Heart left ventricle (tissue), 16 donors: Measurements from ENCODE around the gene ASCL2. TPM values are rescaled to one million over a fixed set of nuclear protein-coding genes. Genes with fewer than 3 reads are reported as not detected.

ENCODE experiments used
- ATAC-seq, 4 donors: fragments of 200-7000 bp; cut with Tn5 transposase; one replicate each; pipeline ENCODE4 v1.9.1; 2020 to 2022; ENCODE audit warnings: moderate library complexity in 4 of 4, mild to moderate bottlenecking in 3 of 4, moderate number of reproducible peaks in 1 of 4
- DNase-seq, 5 donors: peaks; one replicate each; pipeline ENCODE4 v3.0.0-alpha.2; 2020
- H3K27ac ChIP-seq, 12 donors: fragments of 200-600 bp; sonication (generic) in 4 of 12; one replicate each; pipeline versions ENCODE4 v1.5.0 to v1.8.0; 2016 to 2022; ENCODE audit warnings: mild to moderate bottlenecking in 2 of 12
- H3K27me3 ChIP-seq, 9 donors: fragments of 200-600 bp; sonication (generic) in 2 of 9; one replicate each; pipeline versions ENCODE4 v1.5.1 to v1.8.0; 2016 to 2022; ENCODE audit warnings: mild to moderate bottlenecking in 3 of 9
- H3K36me3 ChIP-seq, 9 donors: fragments of 200-600 bp; sonication (generic) in 2 of 9; one replicate each; pipeline versions ENCODE4 v1.5.0 to v1.8.0; 2018 to 2022; ENCODE audit warnings: mild to moderate bottlenecking in 2 of 9
- H3K4me1 ChIP-seq, 12 donors: fragments of 200-600 bp; sonication (generic) in 4 of 12; one replicate each; pipeline versions ENCODE4 v1.5.0 to v1.8.0; 2016 to 2022; ENCODE audit warnings: mild to moderate bottlenecking in 3 of 12
- H3K4me3 ChIP-seq, 12 donors: fragments of 200-600 bp; sonication (generic) in 4 of 12; one replicate each; pipeline versions ENCODE4 v1.5.0 to v1.8.0; 2017 to 2022; ENCODE audit warnings: mild to moderate bottlenecking in 9 of 12, moderate library complexity in 4 of 12
- H3K9me3 ChIP-seq, 12 donors: fragments of 200-600 bp; sonication (generic) in 4 of 12; one replicate each; pipeline versions ENCODE4 v1.5.0 to v1.8.0; 2016 to 2022; ENCODE audit warnings: mild to moderate bottlenecking in 1 of 12
- CTCF ChIP-seq, 12 donors: fragments of 200-600 bp; sonication (generic) in 4 of 12; IDR thresholded peaks; one replicate each; pipeline versions ENCODE4 v1.5.0 to v1.8.0; 2018 to 2022; ENCODE audit warnings: antibody characterized with exemption in 12 of 12, mild to moderate bottlenecking in 5 of 12
- POLR2A ChIP-seq, 2 donors: fragments of 450-650 bp; IDR thresholded peaks; one replicate each; pipeline ENCODE4 v1.6.1; 2017; ENCODE audit warnings: antibody characterized with exemption in 2 of 2, mild to moderate bottlenecking in 2 of 2, moderate library complexity in 2 of 2
- WGBS, 4 donors: extraction: QIAGEN DNeasy Blood & Tissue Kit in 2 of 4; methylation state at CpG; one replicate each; pipeline versions ENCODE4 v1.1.5 to v1.1.7; 2013 to 2018; 5-methylcytosine and 5-hydroxymethylcytosine counted together
- intact Hi-C, 10 donors: fragments of 100-400 bp; cut with DNase I; formaldehyde crosslinking; loops; one replicate each; pipeline versions ENCODE4 v1.11.1 to v1.14.2; 2022
- polyA plus RNA-seq, 2 donors: library from polyadenylated mRNA; stranded (reverse); fragments of 200-250 nt; gene quantifications; one replicate each; pipeline ENCODE4 v1.2.3, GENCODE V29; 2013
- total RNA-seq, 9 donors: library from RNA; depleted of rRNA in 2 of 9; stranded (reverse); fragments of >200 nt in 2 of 9; fragmentation: NEBNext Ultra II Directional in 3 of 9; extraction: Animal tissue kit (Norgen Biotek cat#: 25700) in 3 of 9; gene quantifications; one replicate each; pipeline versions ENCODE4 v1.1.0 to v1.2.4, GENCODE V29; 2016 to 2023
- donor health status: ischemic (EF 13 %, LVEDD 7.1; RV severe dilation, severe dysfunction).
- donor health status: healthy with polysubstance abuse.
- donor health status: DM: no; HTN: yes; CAD: no.
- donor health status: DM: no; HTN: no; CAD: no.
- donor health status: ischemic (EF 25% LVEDD 6.9; RV normal size, moderate dysfunction).
- donor health status: ischemic (EF 25% LVEDD 5.7; RV mildly dilated, moderate dysfunction).
- donor health status: healthy.
- donor health status: DM: yes; HTN: yes; CAD: no.
- donor health status: ischemic (EF 35%, LVEDD 5.7; RV mildly dilated, moderate dysfunction).
- donor health status: nonischemic (EF 11% LVEDD 7.7; RV severe dilation, severe dysfunction).
- donor health status: DM: yes; HTN: yes; CAD: no.
- donor health status: PGD.
- donor health status: ischemic (EF 29% LVEDD 5.4; RV normal size, mild dysfunction).
- donor health status: nonischemic (EF 23%, LVEDD 6.1; RV moderate dilation, normal function).

Gene ASCL2
- total and polyA plus RNA-seq, 11 donors = 0.07 to 2.3 (median 0.43) TPM; not detected in 7

DNA sequence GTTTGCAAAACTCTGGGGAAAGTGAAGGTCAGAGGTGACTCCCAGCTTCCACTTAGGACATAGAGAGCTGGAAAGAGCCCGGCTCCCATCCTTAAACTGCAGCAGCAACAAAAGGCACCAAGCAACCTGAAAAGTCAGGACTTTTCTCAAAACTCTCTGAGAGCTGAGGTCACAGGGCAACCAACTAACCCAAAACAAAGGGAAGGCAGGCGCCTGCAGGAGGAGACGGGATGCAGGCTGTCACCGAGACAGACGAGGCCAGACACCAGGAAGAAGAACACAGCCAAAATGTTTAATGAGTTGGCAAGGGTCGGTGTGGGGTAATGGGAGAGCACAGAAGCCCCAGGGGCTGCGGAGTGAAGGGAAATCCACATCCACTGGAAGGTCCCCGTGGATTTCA is 19.9 kb downstream of the ASCL2 start:
- Histone ChIP-seq H3K27me3 (peaks cover 0 to 17% (median 2%) of the 10 kb centered on the region in 9 donors), H3K9me3 (peaks cover 0 to 9% (median 0%) of the 10 kb centered on the region in 12 donors), H3K4me3 (no peak overlapping the region), H3K4me1 (no peaks in the 10 kb centered on the region), H3K27ac (no peak overlapping the region), H3K36me3 (no peaks in the 10 kb centered on the region)
- WGBS, 4 donors = 59 to 72% (median 67%) methylated on average over 8 of the region's 8 CpGs
- ATAC-seq = no peak
- no peak for TF ChIP-seq POLR2A (IDR thresholded peaks at IDR 0.05)
- TF ChIP-seq CTCF (IDR thresholded peaks at IDR 0.05) = no peak
- no peak for DNase-seq
- intact Hi-C loops = no loop called here

- WGBS, 4 donors = 73 to 94% (median 85%) methylated on average over 3 to 9 of the region's 9 CpGs
- Histone ChIP-seq H3K27ac (no peak overlapping the region), H3K4me1 (no peaks in the 10 kb centered on the region), H3K36me3 (no peaks in the 10 kb centered on the region), H3K27me3 (peaks cover 0 to 17% (median 3%) of the 10 kb centered on the region in 9 donors), H3K4me3 (no peak overlapping the region), H3K9me3 (peaks cover 0 to 5% (median 0%) of the 10 kb centered on the region in 12 donors)
- ATAC-seq (no peak), DNase-seq (peak in 1 of 5 donors; percentile 18)
- intact Hi-C loops = no loop called here
- TF ChIP-seq CTCF (IDR thresholded peaks at IDR 0.05) (no peak), POLR2A (IDR thresholded peaks at IDR 0.05) (no peak)
Observed at GRCh38 chr11:2250041-2250440, 20.3 kb downstream of the ASCL2 start.

- intact Hi-C loops = no loop called here
- DNase-seq = peak in 1 of 5 donors; percentile 52
Observed at GRCh38 chr11:2249189-2249916, 21.0 kb downstream of the ASCL2 start.

More at GRCh38 chr11:2249189-2249916, 21.0 kb downstream of the ASCL2 start:
- no peak overlapping the region for H3K27ac ChIP-seq
- peaks cover 0 to 4% (median 0%) of the 10 kb centered on the region in 12 donors for H3K9me3 ChIP-seq
- ATAC-seq = no peak
- no peak overlapping the region for H3K4me3 ChIP-seq
- no peak for TF ChIP-seq POLR2A (IDR thresholded peaks at IDR 0.05)
- TF ChIP-seq CTCF (IDR thresholded peaks at IDR 0.05) = no peak
- 74 to 84% (median 78%) methylated on average over 16 to 20 of the region's 20 CpGs for WGBS, 4 donors
- no peaks in the 10 kb centered on the region for H3K4me1 ChIP-seq
- peaks cover 0 to 19% (median 3%) of the 10 kb centered on the region in 9 donors for H3K27me3 ChIP-seq
- no peaks in the 10 kb centered on the region for H3K36me3 ChIP-seq
